Mucosa of descending colon (tissue), 3 donors: Measurements from ENCODE around the gene KIF17. TPM values are rescaled to one million over a fixed set of nuclear protein-coding genes. Genes with fewer than 3 reads are reported as not detected.

ENCODE experiments used
- ATAC-seq: fragments of 200-7000 bp; cut with Tn5 transposase; one replicate; pipeline ENCODE4 v1.9.1; 2020; ENCODE audit warnings: mild to moderate bottlenecking, moderate library complexity
- DNase-seq, 3 donors: peaks; one replicate each; pipeline ENCODE4 v3.0.0-alpha.2; 2020
- H3K36me3 ChIP-seq: fragments of 200-600 bp; one replicate; pipeline ENCODE4 v1.8.0; 2021; ENCODE audit warnings: low read depth, mild to moderate bottlenecking
- H3K4me1 ChIP-seq: fragments of 200-600 bp; one replicate; pipeline ENCODE4 v1.8.0; 2021; ENCODE audit warnings: low read depth, mild to moderate bottlenecking
- H3K4me3 ChIP-seq: fragments of 200-600 bp; one replicate; pipeline ENCODE4 v1.8.0; 2021; ENCODE audit warnings: mild to moderate bottlenecking
- H3K9me3 ChIP-seq: fragments of 200-600 bp; one replicate; pipeline ENCODE4 v1.8.0; 2021; ENCODE audit warnings: mild to moderate bottlenecking
- CTCF ChIP-seq: fragments of 200-600 bp; IDR thresholded peaks from one replicate; pipeline ENCODE4 v1.8.0; 2022; ENCODE audit warnings: antibody characterized with exemption, mild to moderate bottlenecking
- intact Hi-C, 2 donors: fragments of 100-400 bp; cut with DNase I in 1 of 2; cut with micrococcal nuclease in 1 of 2; formaldehyde crosslinking; loops; one replicate each; pipeline versions ENCODE4 v1.11.0 to v1.11.1; 2022; cut with DNase I, micrococcal nuclease
- total RNA-seq, 3 donors: library from RNA; stranded (reverse); fragmentation: NEBNext Ultra II Directional in 2 of 3; extraction: Animal tissue kit (Norgen Biotek cat#: 25700) in 2 of 3; gene quantifications; one replicate each; pipeline versions ENCODE4 v1.2.1 to v1.2.4, GENCODE V29; 2021 to 2023
- donor health status: DM: no; HTN: no; CAD: no; lungs with moderate emphysema.
- donor health status: DM: no; HTN: no; CAD: no.
- donor health status: DM: no; HTN: yes; CAD: no.

The KIF17 gene
- total RNA-seq, 3 donors from 2014 or later, result 0.20 to 0.63 (median 0.53) TPM

- H3K4me1 ChIP-seq, result peaks cover 2% of the 10 kb centered on the region
- H3K36me3 ChIP-seq, result no peaks in the 10 kb centered on the region
- intact Hi-C loops, result loop anchor here (5.0 to 10.0 kb wide), 2 partner anchors 498 to 501 kb away; no protein-coding TSS in a partner anchor
- peak; percentile 88 for TF ChIP-seq CTCF
- no peaks in the 10 kb centered on the region for H3K9me3 ChIP-seq
- ATAC-seq, result peak; percentile 95
- peak overlapping the region; percentile 7 for H3K4me3 ChIP-seq
- DNase-seq, result peak; percentile 79 to 84 (median 84)
These were observed 21.1 kb downstream of the KIF17 start for GRCh38 chr1:20696397-20697333.

GRCh38 chr1:20695515-20695914 is 22.3 kb downstream of the KIF17 start:
- DNase-seq (no peak), ATAC-seq (no peak)
- intact Hi-C loops, result loop anchor here (5.0 to 10.0 kb wide), 2 partner anchors 499 to 502 kb away; no protein-coding TSS in a partner anchor
- no peak overlapping the region for H3K4me3 ChIP-seq
- H3K4me1 ChIP-seq, result peaks cover 2% of the 10 kb centered on the region
- H3K36me3 ChIP-seq, result no peaks in the 10 kb centered on the region
- no peaks in the 10 kb centered on the region for H3K9me3 ChIP-seq
- no peak for TF ChIP-seq CTCF

- ATAC-seq (no peak), DNase-seq (peak in 1 of 3 donors; percentile 21)
- peaks cover 2% of the 10 kb centered on the region for H3K4me1 ChIP-seq
- intact Hi-C loops, result loop anchor here in 1 of 2 donors (10.0 kb wide), 1 partner anchor 501 kb away; no protein-coding TSS in a partner anchor
- H3K36me3 ChIP-seq, result no peaks in the 10 kb centered on the region
- H3K4me3 ChIP-seq, result no peak overlapping the region
- no peaks in the 10 kb centered on the region for H3K9me3 ChIP-seq
- TF ChIP-seq CTCF, result no peak
These were observed 24.2 kb downstream of the KIF17 start for GRCh38 chr1:20693623-20694022.

- Histone ChIP-seq H3K9me3 (no peaks in the 10 kb centered on the region), H3K4me1 (peaks cover 2% of the 10 kb centered on the region), H3K4me3 (no peak overlapping the region), H3K36me3 (no peaks in the 10 kb centered on the region)
- intact Hi-C loops, result loop anchor here in 1 of 2 donors (10.0 kb wide), 1 partner anchor 503 kb away; no protein-coding TSS in a partner anchor
- no peak for DNase-seq
- no peak for ATAC-seq
- no peak for TF ChIP-seq CTCF
These were observed 25.9 kb downstream of the KIF17 start for GRCh38 chr1:20691872-20692271.

GRCh38 chr1:20689645-20690056 is 28.2 kb downstream of the KIF17 start:
- intact Hi-C loops, result loop anchor here in 1 of 2 donors (10.0 kb wide), 1 partner anchor 505 kb away; no protein-coding TSS in a partner anchor
- no peak overlapping the region for H3K4me3 ChIP-seq
- no peaks in the 10 kb centered on the region for H3K4me1 ChIP-seq
- ATAC-seq, result no peak
- no peak for TF ChIP-seq CTCF
- no peaks in the 10 kb centered on the region for H3K9me3 ChIP-seq
- no peaks in the 10 kb centered on the region for H3K36me3 ChIP-seq
- DNase-seq, result no peak
